ENCODE measurements around the gene SLC9A9.
"Not testable (repeated sequence)": the region's sequence is repeated elsewhere in the genome, so short reads cannot be mapped to it uniquely, and the experiment has no call there.

The SLC9A9 gene

GRCh38 chr3:143751643-143752178 lies 96.6 kb downstream of the SLC9A9 start:
- DNase-seq = peak; percentile 30

- DNase-seq = no peak
Observed at GRCh38 chr3:143750841-143751240, 97.4 kb downstream of the SLC9A9 start.

GRCh38 chr3:143749926-143750325 lies 98.3 kb downstream of the SLC9A9 start:
- DNase-seq = no peak

DNA sequence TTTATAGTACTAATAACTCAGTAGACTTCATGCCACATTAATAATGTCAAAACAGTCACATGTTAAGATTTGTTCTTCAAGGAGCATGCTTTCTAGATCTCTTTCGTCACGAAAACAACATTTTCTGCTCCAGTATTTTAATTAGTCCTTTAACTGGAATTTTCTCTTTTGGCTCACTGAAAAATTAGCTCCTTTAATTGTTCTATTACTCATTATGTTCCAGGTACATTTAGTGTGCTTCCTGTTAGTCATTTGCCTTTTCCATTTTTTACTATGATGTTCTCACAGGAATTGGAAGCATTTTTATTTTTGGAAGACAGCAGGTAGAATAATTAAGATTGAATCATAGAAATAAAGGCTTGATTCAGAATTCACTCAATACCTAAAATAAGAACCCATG lies 111.2 kb downstream of the SLC9A9 start:
- no peak for DNase-seq

- DNase-seq = no peak
Observed at GRCh38 chr3:143736205-143736997, 111.9 kb downstream of the SLC9A9 start.

GRCh38 chr3:143731776-143732175 lies 116.5 kb downstream of the SLC9A9 start:
- no peak for DNase-seq

- no peak for DNase-seq
Observed at GRCh38 chr3:143731320-143731719, 116.9 kb downstream of the SLC9A9 start.

GRCh38 chr3:143727391-143727790 lies 120.9 kb downstream of the SLC9A9 start:
- no peak for DNase-seq

DNA sequence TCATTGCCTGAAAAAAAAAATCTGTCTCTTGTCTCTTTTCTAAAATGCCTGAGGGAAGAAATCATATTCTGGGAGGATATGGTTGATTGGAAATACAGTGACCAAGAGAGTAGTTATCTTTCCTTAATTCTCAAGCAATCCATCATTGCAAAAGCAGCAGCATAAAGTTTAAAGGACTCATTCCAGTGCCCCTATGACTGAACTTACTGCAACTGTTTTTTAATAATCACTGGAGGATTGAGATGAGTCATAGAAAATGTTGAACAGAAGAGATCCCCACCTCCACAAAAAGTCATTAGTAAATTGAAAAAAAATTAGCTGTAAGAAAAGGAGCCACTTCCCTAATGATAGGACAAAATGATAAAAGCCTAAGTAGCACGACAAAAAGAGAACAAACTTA lies 121.5 kb downstream of the SLC9A9 start:
- DNase-seq = no peak

- DNase-seq = no peak
Observed at GRCh38 chr3:143720381-143720780, 127.9 kb downstream of the SLC9A9 start.

GRCh38 chr3:143718463-143718862 lies 129.8 kb downstream of the SLC9A9 start:
- DNase-seq = no peak

GRCh38 chr3:143716731-143717130 lies 131.5 kb downstream of the SLC9A9 start:
- DNase-seq = no peak

GRCh38 chr3:143712522-143712921 lies 135.7 kb downstream of the SLC9A9 start:
- DNase-seq = no peak

GRCh38 chr3:143707848-143708247 lies 140.4 kb downstream of the SLC9A9 start:
- no peak for DNase-seq

DNA sequence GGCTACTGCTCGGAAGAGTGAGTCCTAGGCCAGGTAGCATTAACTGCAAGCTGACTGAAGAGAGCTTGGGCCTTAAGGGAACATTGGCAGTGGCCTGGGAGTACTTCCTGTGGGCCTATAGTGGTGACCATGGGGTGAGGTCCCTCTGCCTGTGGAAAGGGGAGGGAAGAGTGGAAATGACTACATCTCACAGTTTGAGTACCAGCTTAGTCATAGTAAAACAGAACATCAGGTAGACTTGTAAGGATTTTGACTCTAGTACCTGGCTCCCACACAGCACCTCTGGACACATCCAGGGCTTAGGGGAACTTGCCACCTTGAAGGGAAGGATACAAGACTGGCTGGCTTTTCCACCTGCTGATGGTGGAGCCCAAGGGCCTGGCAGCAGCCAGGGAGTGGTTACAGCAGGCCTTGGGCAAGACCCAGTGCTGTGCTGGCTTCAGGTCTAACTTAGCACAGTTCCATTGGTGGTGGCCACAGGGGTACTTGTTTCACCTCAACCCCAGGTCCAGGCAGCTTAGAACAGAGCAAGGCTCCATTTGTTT lies 147.8 kb downstream of the SLC9A9 start:
- DNase-seq = no peak

DNA sequence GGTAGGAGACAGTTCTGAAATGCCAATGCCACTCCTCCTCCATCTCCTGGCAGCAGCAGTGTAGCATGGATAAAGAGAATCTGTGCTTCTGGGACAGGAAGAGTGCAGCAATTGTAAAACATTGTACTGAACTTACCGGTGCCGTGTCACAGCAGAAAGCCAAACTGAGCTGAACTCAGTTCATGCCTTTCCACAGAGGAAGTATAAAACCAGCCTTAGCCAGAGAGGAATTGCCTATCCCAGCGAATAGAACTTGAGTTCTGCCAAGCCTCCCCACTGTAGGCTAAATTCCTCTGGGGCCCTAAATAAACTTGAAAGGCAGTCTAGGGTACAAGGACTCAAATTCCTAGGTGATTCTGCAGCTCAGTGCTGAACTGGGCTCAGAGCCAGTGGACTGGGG lies 148.8 kb downstream of the SLC9A9 start:
- DNase-seq = no peak

- DNase-seq = no peak
Observed at GRCh38 chr3:143698682-143699303, 149.5 kb downstream of the SLC9A9 start.

DNA sequence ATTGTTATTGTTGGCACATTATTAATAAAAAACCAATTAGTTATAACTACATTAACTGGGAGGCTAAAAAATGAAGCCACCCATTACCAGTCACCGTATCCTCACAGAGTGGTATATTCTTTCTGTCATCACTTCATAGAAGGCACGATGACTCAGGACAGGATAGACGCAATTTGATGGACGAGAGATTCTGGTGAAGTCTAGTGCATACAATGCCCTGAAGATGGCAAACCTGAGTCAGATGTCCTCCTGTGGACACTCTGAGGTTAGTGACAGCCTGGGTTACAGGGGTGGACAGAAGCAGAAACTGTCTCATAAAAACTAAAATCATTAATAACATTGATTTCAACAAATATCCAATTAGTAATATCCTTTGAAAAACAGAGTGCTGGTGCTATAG lies 150.3 kb downstream of the SLC9A9 start:
- no peak for DNase-seq

DNA sequence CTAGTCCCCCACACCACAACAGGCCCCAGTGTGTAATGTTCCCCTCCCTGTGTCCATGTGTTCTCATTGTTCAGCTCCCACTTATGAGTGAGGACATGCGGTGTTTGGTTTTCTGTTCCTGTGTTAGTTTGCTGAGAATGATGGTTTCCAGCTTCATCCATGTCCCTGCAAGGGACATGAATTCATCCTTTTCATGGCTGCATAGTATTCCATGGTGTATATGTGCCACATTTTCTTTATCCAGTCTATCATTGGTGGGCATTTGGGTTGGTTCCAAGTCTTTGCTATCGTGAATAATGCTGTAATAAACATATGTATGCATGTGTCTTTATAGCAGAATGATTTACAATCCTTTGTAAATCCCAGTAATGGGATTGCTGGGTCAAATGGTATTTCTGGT lies 152.9 kb downstream of the SLC9A9 start:
- DNase-seq = not testable (repeated sequence)

DNA sequence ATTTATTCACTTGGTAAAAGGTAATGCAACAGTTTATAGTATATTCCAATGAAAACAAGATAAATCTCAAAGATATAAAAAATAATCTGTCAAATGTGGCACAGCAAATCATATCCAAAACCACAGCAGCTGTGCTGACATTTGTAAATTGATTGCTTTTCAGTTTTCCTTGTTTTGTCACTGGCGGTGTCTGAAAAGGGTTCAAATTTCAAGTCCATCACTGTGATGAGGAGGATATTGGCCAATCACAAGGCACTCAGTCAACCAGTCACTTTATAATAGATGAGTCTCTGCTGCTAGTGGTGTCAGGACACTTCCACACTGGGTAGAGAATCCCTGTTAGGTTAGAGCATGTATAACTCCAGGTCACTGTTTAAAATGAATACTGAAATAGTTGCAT lies 154.8 kb downstream of the SLC9A9 start:
- DNase-seq = no peak

GRCh38 chr3:143686638-143687197 lies 161.6 kb downstream of the SLC9A9 start:
- DNase-seq = no peak

GRCh38 chr3:143685491-143685890 lies 162.8 kb downstream of the SLC9A9 start:
- no peak for DNase-seq

DNA sequence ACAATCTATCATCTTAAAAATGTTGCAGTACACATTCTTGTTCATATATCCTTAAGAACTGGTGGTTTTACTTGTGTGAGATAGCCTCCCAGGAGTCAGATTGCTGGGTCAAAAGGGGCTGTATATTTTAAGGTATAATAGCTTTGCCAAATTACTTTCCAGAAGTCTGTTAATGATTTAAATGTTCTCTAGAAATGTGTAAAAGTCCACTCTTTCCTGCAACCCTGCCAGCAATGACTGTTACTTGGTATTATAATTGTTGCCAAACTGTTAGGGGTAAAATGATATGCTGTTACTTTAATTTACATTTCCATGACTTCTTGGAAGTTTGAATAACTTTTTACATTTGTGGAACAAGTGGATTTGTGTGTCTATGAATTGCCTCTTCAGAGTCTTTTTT lies 170.8 kb downstream of the SLC9A9 start:
- DNase-seq = no peak

DNA sequence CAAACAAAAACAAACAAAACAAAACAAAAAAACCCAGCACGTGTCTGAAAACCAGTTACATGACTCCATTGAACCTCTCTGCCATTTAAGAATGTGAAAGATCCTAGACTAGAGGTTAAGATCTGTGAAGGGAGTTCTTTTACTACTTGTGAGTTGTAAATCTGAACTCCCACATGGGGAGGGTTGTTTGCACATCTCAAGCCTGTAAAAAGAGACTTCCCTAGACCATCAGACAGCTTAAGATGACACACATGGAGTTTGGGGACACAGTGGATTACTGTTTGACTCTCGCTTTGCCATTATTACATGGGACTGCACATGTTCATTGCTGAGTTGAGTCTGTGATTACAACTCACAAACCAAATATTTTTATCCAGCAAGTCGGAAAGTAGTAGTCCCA lies 171.5 kb downstream of the SLC9A9 start:
- DNase-seq = no peak

All from activated CD4-positive, alpha-beta T cell treated with anti-CD3 and anti-CD28 coated beads for 48 hours (primary cell).